HCT116 (cell line): ENCODE data around the gene PYGB.

ENCODE experiments used
- ATF3 ChIP-seq: IDR thresholded peaks from 2 replicates; pipeline ENCODE4 v1.6.1; 2012
- CEBPB ChIP-seq: IDR thresholded peaks from 2 replicates; pipeline ENCODE4 v1.6.1; 2012; ENCODE audit warnings: low read depth
- CTCF ChIP-seq, 3 experiments: fragments of 200-600 bp in 1 of 3; sonication (generic) in 1 of 3; IDR thresholded peaks in 2 of 3; conservative IDR thresholded peaks in 1 of 3; 2 replicates each; pipeline ENCODE4 v1.5.1; 2012 to 2017; ENCODE audit warnings: low read depth in 2 of 3, low read length in 2 of 3, antibody characterized with exemption in 1 of 3, borderline replicate concordance in 1 of 3, control low read depth in 1 of 3, mild to moderate bottlenecking in 1 of 3, mixed read lengths in 1 of 3, mixed run types in 1 of 3, moderate library complexity in 1 of 3; ENCODE audit not compliant: insufficient read depth in 1 of 3
- EZH2 ChIP-seq: fragments of 200-600 bp; sonication (generic); IDR thresholded peaks from 2 replicates; pipeline ENCODE4 v1.6.1; 2017; ENCODE audit warnings: antibody characterized with exemption, mixed run types
- EZH2phosphoT487 ChIP-seq: fragments of 200-600 bp; IDR thresholded peaks from 2 replicates; pipeline ENCODE4 v1.6.1; 2018; ENCODE audit warnings: antibody characterized with exemption, borderline replicate concordance
- POLR2A ChIP-seq: IDR thresholded peaks from 2 replicates; pipeline ENCODE4 v1.7.0; 2011; ENCODE audit warnings: borderline replicate concordance; ENCODE audit not compliant: insufficient read depth, insufficient read length; ENCODE audit errors: extremely low read depth
- REST ChIP-seq: IDR thresholded peaks from 2 replicates; pipeline ENCODE4 v1.6.1; 2012; ENCODE audit warnings: low read depth
- SIN3A ChIP-seq: IDR thresholded peaks from 2 replicates; pipeline ENCODE4 v1.6.1; 2012; ENCODE audit warnings: low read depth
- SP1 ChIP-seq: IDR thresholded peaks from 2 replicates; pipeline ENCODE4 v1.6.1; 2012; ENCODE audit warnings: low read depth
- TCF7L2 ChIP-seq: IDR thresholded peaks from 2 replicates; pipeline ENCODE4 v1.7.0; 2011; ENCODE audit warnings: borderline replicate concordance, inconsistent platforms; ENCODE audit not compliant: insufficient read depth, insufficient read length; ENCODE audit errors: extremely low read depth
- ZFX ChIP-seq: fragments of 450-650 bp; IDR thresholded peaks from 2 replicates; pipeline ENCODE4 v1.6.1; 2017

DNA sequence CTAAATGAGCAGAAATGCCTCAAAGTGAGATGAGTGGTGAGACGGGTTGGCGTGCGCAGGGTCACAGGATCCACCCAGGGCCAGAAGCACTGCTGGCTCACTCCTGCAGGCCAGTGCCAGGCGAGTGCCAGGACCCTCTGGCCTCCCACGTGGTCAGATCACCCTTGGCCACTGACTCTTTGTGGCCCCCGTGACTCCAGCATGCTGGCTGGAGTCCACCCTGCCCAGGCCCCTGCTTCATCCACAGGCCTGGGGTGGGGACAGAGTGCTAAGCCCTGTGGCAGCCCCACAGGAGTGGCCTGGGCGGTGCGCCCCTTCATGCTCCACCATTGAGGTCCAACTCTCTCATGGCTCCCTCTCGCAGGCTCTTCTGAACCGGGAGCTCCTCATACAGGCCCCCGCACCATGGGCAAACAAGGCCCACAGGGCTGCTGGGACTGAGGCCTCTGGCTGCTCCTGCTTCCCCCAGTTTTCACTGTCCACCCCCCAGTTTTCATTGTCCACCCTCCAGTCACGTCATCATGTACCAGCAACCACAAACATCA is 81.1 kb downstream of the PYGB start:
- TF ChIP-seq CTCF (IDR thresholded peaks at IDR 0.05 in 2 of 3, conservative IDR thresholded peaks at IDR 0.05 in 1 of 3; ENCODE audit: borderline replicate concordance in 1 of 3, insufficient read depth in 1 of 3, low read depth in 2 of 3, low read length in 2 of 3) (no peak), EZH2 (no peak), REST (no peak), ZFX (no peak), SP1 (no peak), EZH2phosphoT487 (no peak), TCF7L2 (no peak), POLR2A (no peak), SIN3A (no peak), ATF3 (no peak), CEBPB (no peak)
